Superior temporal gyrus (tissue), 1 donor: Measurements from ENCODE around the gene LPAR3.
A peak's percentile ranks its signal among the peaks of the same experiment; 100 is the strongest.

ENCODE experiments used
- DNase-seq: peaks from one replicate; pipeline ENCODE4 v3.0.0-alpha.2; 2016; ENCODE audit errors: extremely low spot score

Gene LPAR3

DNA sequence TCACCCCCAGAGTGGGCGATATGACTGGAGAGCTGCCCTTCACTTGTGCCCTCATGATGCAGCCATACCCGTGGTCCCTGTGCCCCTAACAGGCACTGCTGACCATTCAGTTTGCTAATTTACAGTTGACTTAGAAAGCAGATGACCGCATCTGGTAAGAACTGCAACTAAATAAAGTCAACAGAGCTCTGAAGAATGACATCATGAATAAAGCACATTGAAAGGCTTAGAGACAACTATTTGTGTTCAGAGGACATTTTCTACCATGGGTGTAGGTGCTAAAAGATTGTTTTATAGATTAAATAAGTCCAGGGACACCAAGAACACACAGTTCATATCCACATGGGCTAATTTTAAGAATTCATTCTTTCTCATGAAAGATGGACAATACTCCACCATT is 65.5 kb downstream of the LPAR3 start:
- DNase-seq, result no peak

- DNase-seq, result no peak
Measured at GRCh38 chr1:84825161-84825560, 67.8 kb downstream of the LPAR3 start.

DNA sequence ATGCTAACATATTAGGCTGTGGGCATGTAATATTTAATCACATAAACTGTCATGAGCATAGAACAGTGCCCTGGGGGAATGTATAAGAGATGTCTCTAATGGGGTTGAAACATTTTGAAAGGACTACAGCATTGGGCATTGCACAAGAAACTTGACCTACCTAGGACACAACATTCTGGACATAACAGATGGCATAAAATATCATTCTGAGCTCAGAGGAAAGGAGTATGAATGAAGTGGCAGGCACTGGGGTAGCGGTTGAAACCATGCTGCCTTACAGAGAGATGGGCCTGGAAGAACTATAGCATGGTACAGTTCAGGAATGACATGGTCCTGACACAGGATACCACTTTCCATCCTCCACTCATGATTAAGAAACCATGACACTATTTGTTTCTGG is 69.0 kb downstream of the LPAR3 start:
- no peak for DNase-seq

DNA sequence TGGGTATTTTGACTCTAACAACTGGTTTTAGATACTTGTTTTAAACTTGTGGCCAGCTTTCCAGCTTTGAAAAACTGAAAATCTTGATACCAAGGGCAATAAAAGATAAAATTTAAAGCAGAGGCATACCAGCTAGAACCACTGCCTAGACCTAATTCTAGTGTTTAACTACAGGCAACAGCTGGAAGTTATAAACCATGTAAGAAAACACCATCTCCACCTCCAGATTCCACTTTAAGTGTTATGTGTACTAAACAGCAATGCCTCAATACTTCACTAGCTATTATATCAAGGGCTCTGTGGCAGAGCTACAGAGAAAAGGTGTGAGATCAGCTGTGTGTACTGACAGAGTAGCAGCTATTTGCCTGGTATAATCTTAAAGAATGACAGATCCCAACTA is 69.5 kb downstream of the LPAR3 start:
- no peak for DNase-seq

- no peak for DNase-seq
Measured at GRCh38 chr1:84810343-84810742, 82.7 kb downstream of the LPAR3 start.

DNA sequence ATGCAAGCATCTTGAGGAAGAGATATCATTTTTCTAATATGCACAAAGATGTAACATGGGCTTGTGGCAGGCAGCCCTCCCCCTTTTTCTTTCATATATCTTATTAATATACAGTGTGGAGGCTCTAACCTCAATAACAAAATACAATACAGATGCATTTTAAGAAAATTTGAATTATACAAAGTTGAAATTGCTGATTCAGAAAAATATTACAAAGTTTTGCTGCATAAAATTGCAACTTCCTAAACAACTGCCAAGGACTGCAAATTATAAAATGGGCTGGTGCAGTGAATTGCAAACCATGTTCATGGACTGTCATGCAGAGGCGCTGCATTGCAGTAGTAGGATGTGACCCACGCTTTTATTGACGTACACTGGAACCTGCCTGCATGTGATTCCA is 84.0 kb downstream of the LPAR3 start:
- no peak for DNase-seq

DNA sequence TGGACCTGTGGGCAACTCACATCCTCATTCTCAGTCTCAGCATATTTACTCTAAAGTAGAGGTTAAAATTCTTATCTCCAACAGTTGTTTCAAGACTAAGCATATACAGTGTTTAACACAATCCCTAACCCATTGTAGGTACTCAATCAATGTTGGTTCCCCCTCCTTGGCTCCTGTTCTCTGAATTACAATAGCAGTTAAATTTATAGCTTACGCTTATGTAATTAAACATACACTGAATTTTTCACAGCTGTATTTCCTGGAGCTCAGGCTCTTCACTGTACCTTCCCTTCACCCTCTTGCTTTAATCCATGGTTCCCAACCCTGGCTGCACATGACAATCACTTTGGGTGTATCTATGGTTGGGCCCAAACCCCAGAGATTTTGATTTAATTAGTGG is 89.4 kb downstream of the LPAR3 start:
- no peak for DNase-seq

DNA sequence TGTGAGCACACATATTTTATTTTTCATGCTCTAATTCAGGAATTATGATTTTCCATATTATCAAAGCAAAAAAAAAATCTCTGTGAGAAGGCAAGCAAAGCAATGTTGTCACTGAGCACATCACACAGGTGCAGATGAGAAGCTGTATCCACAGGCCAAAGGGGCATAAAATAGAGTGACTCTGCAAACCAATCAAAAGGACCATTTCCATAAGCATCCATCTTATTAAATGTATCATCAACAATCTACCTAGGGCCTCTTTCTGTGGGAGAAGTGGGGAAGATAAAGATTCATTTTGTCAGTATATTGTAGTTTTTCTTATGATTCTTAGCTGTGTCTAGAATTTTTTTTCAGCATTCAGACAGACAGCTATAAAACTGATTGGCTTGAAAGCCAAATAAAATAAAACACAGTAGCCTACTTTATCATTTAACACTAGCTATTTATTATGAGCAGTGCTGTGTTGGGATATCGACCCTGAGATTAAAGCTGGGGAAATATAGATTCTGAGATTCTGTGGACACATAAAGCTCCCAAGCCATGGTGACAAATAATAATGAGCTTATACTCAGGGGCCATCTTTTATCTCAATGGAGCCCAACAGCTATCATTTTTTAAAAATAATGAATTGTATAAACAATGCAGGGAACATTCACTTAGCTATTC is 90.3 kb downstream of the LPAR3 start:
- DNase-seq, result no peak

- DNase-seq, result no peak
Measured at GRCh38 chr1:84800090-84801073, 92.6 kb downstream of the LPAR3 start.

- DNase-seq, result no peak
Measured at GRCh38 chr1:84797603-84798002, 95.4 kb downstream of the LPAR3 start.

DNA sequence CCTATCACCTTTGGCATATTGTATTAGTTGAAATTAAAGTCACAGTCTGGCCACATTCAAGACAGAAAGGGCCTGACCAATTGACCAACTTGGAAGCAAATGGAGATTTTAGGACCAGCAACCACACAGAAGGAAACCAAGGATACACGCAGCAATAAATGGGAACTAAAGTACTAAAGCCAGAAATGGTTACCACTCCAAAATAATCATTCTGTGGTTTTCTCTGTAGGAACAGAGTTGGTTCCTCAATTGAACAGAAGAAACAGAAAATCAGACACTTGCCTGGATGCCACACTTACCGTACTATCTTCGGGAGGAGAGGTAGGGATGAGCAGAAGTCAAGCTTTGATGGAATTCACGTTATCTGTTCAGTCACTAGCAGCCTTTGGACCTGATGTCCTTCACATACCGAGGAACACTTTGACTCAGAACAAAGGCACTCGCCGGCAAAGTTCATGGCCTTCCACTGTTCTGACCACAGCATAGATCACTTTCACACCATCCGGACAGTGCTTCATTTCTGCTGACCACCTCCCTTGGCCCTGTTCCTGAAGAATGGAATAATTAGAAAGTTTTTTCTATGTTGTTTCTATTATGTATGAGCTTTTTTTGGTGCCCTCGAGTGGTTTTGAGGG is 96.9 kb downstream of the LPAR3 start:
- DNase-seq, result no peak

DNA sequence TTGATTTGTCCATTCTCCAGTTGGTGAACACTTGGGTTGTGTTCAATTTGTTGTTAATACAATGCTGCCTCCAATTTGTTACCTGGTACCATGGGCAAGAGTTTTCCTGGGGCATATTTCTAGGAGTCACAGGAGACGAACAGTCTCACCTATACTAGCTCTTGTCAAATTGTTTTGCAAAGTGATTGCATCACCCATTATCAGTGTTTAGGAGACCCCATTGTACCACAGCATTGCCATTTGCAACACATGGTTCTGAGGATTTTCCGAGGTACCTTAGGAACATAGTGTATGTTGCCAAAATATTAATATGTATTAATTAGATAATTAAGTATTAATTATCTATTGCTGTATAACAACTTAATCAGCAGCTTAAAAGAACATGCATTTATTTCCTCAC is 97.8 kb downstream of the LPAR3 start:
- DNase-seq, result no peak

GRCh38 chr1:84792421-84792820 is 100.6 kb downstream of the LPAR3 start:
- DNase-seq, result no peak

GRCh38 chr1:84789014-84789413 is 104.0 kb downstream of the LPAR3 start:
- DNase-seq, result no peak

DNA sequence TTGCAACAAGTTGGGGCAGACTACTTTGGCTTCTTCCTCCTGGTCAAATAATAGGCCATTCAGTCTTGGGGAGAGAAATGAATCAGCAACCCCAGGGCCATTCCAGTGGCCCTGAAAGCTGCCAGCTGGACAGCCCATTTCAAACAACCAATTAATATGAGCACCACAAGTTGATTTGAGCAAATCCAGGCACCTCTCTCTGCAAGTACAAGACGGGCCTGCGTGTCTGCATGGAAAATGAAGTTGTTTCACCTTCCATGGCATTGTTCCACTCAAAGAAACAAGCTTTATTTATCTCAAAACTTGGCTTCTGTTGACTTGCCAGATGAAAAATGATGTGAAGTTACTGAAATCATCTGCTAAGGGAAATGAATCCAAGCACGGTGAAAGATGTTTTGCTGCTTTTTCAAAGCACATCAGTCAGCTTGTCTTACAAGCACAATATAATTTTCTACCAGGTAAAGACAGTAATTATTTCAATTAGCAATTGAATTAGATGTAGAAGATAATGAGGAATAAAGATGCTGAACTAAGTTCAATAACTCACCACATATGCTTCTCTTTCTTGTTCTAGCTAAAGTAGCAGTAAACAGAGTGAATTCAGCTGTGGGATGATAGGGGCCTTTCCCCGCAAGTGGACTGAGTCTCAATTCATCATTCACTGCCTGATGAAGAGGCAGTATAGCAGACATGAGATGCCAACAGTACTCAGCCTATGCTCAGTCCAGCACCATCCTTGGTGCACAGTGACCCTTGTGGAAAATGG is 107.6 kb downstream of the LPAR3 start:
- no peak for DNase-seq

DNA sequence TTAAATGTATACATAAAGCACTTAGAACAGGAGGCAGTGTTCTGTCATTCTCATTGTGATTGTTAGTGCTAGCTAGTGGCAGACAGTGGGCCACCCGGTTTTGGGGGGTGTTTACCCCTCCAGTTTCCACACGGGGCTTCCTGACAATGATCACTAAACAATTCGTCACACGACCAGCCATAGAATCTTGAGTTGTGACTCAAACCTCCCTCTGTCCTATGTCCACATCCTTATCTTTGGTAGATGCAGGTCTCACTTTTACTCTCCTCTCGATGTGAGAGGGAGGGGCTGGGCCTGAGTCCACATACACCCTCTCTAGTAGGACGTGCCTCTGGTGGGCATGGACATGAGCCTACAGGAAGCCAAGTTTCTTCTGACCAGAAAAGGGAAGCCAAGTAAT is 110.1 kb downstream of the LPAR3 start:
- DNase-seq, result no peak

- DNase-seq, result peak; percentile 70
Measured at GRCh38 chr1:84781946-84782771, 110.8 kb downstream of the LPAR3 start.

- no peak for DNase-seq
Measured at GRCh38 chr1:84780000-84780716, 112.8 kb downstream of the LPAR3 start.

GRCh38 chr1:84776639-84777038 is 116.4 kb downstream of the LPAR3 start:
- no peak for DNase-seq

DNA sequence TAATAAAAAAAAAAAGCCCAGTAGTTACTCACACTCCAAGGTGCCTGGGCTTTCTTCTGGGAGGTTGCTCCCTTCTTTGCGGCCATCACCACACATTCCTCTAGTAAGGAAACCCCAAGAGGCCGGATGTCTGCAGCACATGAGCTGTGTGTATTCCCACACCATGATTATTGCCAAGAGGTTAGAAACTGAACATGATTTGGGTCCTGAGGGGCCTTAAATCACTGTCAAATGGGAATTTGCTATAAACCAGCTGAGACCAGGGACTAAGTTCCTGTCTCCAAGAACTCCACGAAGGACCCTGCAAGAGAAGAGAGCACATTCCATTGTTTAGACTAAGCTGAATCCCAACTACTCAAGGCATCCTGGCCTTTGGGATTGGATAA is 117.5 kb downstream of the LPAR3 start:
- DNase-seq, result no peak
